Keratinocyte (primary cell): ENCODE measurements around the gene LGR6. TPM values are rescaled to one million over a fixed set of nuclear protein-coding genes. Genes with fewer than 3 reads are reported as not detected.

Experiments used
- DNase-seq: peaks from one replicate; pipeline ENCODE4 v3.0.0-alpha.2; 2011; ENCODE audit warnings: low read depth, missing footprints, low spot score
- FAIRE-seq: peaks from 2 replicates; lab custom pipeline; 2011; peaks lifted over from hg19 to GRCh38; lab: Jason Lieb, UNC
- H2AFZ ChIP-seq: 2 replicates; pipeline ENCODE4 v1.6.0; 2012; ENCODE audit warnings: low read length, control low read depth, inconsistent platforms; ENCODE audit not compliant: control insufficient read depth
- H3K27ac ChIP-seq: 2 replicates; pipeline ENCODE4 v1.5.1; 2011; ENCODE audit warnings: low read length; ENCODE audit not compliant: control insufficient read depth, insufficient read depth
- H3K27me3 ChIP-seq: 3 replicates; pipeline ENCODE4 v1.6.0; 2011; ENCODE audit warnings: low read length; ENCODE audit not compliant: control insufficient read depth, insufficient read depth; ENCODE audit errors: extremely low read depth
- H3K36me3 ChIP-seq, 2 experiments: 2 replicates in 1 of 2; 3 replicates in 1 of 2; pipeline ENCODE4 v1.5.1; 2011; ENCODE audit warnings: low read length in 2 of 2, mild to moderate bottlenecking in 1 of 2; ENCODE audit not compliant: control insufficient read depth in 2 of 2, insufficient read depth in 2 of 2; ENCODE audit errors: extremely low read depth in 1 of 2
- H3K4me1 ChIP-seq: 3 replicates; pipeline ENCODE4 v1.5.1; 2011; ENCODE audit warnings: low read length; ENCODE audit not compliant: control insufficient read depth, insufficient read depth; ENCODE audit errors: extremely low read depth
- H3K4me2 ChIP-seq: 3 replicates; pipeline ENCODE4 v1.6.0; 2011; ENCODE audit warnings: low read depth, low read length; ENCODE audit not compliant: control insufficient read depth, insufficient read depth; ENCODE audit errors: extremely low read depth
- H3K4me3 ChIP-seq, 3 experiments: fragments of 200-600 bp in 1 of 3; sonication (generic) in 1 of 3; 2 replicates in 2 of 3; 3 replicates in 1 of 3; pipeline ENCODE4 v1.5.1; 2011 to 2016; ENCODE audit warnings: low read length in 3 of 3, mild to moderate bottlenecking in 3 of 3, control low read depth in 2 of 3, inconsistent platforms in 1 of 3, low read depth in 1 of 3, mixed read lengths in 1 of 3, mixed run types in 1 of 3, moderate library complexity in 1 of 3; ENCODE audit not compliant: control insufficient read depth in 2 of 3, insufficient read depth in 2 of 3; ENCODE audit errors: extremely low read depth in 1 of 3
- H3K79me2 ChIP-seq: 2 replicates; pipeline ENCODE4 v1.6.0; 2012; ENCODE audit warnings: low read length; ENCODE audit not compliant: control insufficient read depth, insufficient read depth
- H3K9ac ChIP-seq: 3 replicates; pipeline ENCODE4 v1.6.0; 2011; ENCODE audit warnings: low read length; ENCODE audit not compliant: control insufficient read depth, insufficient read depth; ENCODE audit errors: extremely low read depth
- H3K9me1 ChIP-seq: 3 replicates; pipeline ENCODE4 v1.6.0; 2011; ENCODE audit warnings: low read length; ENCODE audit not compliant: control insufficient read depth, insufficient read depth; ENCODE audit errors: extremely low read depth
- H3K9me3 ChIP-seq: 2 replicates; pipeline ENCODE4 v1.5.1; 2012; ENCODE audit warnings: low read depth, low read length; ENCODE audit not compliant: control insufficient read depth
- H4K20me1 ChIP-seq: 3 replicates; pipeline ENCODE4 v1.6.0; 2011; ENCODE audit warnings: low read length; ENCODE audit not compliant: control insufficient read depth, insufficient read depth; ENCODE audit errors: extremely low read depth
- CTCF ChIP-seq, 3 experiments: IDR thresholded peaks in 1 of 3; conservative IDR thresholded peaks in 1 of 3; optimal IDR thresholded peaks in 1 of 3; 2 replicates in 2 of 3; 3 replicates in 1 of 3; pipeline versions ENCODE3 to v1.5.1; 2011; ENCODE audit warnings: low read length in 3 of 3, mild to moderate bottlenecking in 3 of 3, moderate library complexity in 2 of 3, control low read depth in 1 of 3, inconsistent platforms in 1 of 3; ENCODE audit not compliant: insufficient read depth in 2 of 3; ENCODE audit errors: extremely low read depth in 1 of 3
- EZH2 ChIP-seq: IDR thresholded peaks from one replicate; pipeline ENCODE4 v1.6.1; 2012; ENCODE audit warnings: inconsistent platforms, mild to moderate bottlenecking, low read length, moderate library complexity
- dilution Hi-C: fragments of 300-500 bp; cut with MboI; formaldehyde crosslinking; loops from one replicate; pipeline ENCODE4 v1.7.0; 2020; ENCODE audit warnings: low sequenced_read_pairs; ENCODE audit not compliant: extremely low pct_ligation_motif_present
- polyA plus RNA-seq, 5 experiments: library from polyadenylated mRNA; depleted of rRNA in 3 of 5; stranded (reverse) in 3 of 5; stranded (forward) in 1 of 5; unstranded in 1 of 5; fragments of >200 nt; gene quantifications; 1 replicate in 1 of 5; 2 replicates in 3 of 5; 3 replicates in 1 of 5; pipeline versions ENCODE4 v1.2.1 to v1.2.3, GENCODE V29; 2011 to 2012; ENCODE audit warnings: missing spikeins in 2 of 5, low read depth in 1 of 5, low replicate concordance in 1 of 5

Gene LGR6
- polyA plus RNA-seq, 1 donor (not counting 4 experiments of a cell fraction or from before 2014, with no cell fraction given), result 0.42 TPM

- Histone ChIP-seq H3K79me2 (no peaks in the 10 kb centered on the region), H2AFZ (no peak overlapping the region), H3K9me1 (no peaks in the 10 kb centered on the region), H3K9me3 (no peaks in the 10 kb centered on the region), H3K27me3 (no peaks in the 10 kb centered on the region), H3K4me1 (peaks cover 4% of the 10 kb centered on the region), H4K20me1 (no peaks in the 10 kb centered on the region), H3K27ac (no peak overlapping the region), H3K4me2 (no peak overlapping the region), H3K4me3 (no peak overlapping the region), H3K9ac (no peak overlapping the region), H3K36me3 (no peaks in the 10 kb centered on the region)
- DNase-seq (no peak), FAIRE-seq (no peak)
- dilution Hi-C loops, result no loop called here
- TF ChIP-seq EZH2 (no peak), CTCF (optimal IDR thresholded peaks at IDR 0.05 in 1 of 3, IDR thresholded peaks at IDR 0.05 in 1 of 3, conservative IDR thresholded peaks at IDR 0.05 in 1 of 3; ENCODE audit: extremely low read depth in 1 of 3, insufficient read depth in 2 of 3, low read length in 3 of 3) (no peak)
These were observed 43.4 kb upstream of the LGR6 start for GRCh38 chr1:202150187-202150586.

GRCh38 chr1:202150602-202151001 is 43.0 kb upstream of the LGR6 start:
- Histone ChIP-seq H3K4me3 (no peak overlapping the region), H3K9ac (no peak overlapping the region), H3K4me2 (no peak overlapping the region), H3K27ac (no peak overlapping the region), H3K79me2 (no peaks in the 10 kb centered on the region), H4K20me1 (no peaks in the 10 kb centered on the region), H3K4me1 (peaks cover under 1% of the 10 kb centered on the region), H3K9me1 (no peaks in the 10 kb centered on the region), H3K36me3 (no peaks in the 10 kb centered on the region), H3K9me3 (no peaks in the 10 kb centered on the region), H2AFZ (no peak overlapping the region), H3K27me3 (no peaks in the 10 kb centered on the region)
- no peak for DNase-seq
- FAIRE-seq, result no peak
- TF ChIP-seq EZH2, result no peak
- TF ChIP-seq CTCF (optimal IDR thresholded peaks at IDR 0.05 in 1 of 3, IDR thresholded peaks at IDR 0.05 in 1 of 3, conservative IDR thresholded peaks at IDR 0.05 in 1 of 3; ENCODE audit: extremely low read depth in 1 of 3, insufficient read depth in 2 of 3, low read length in 3 of 3), result no peak
- dilution Hi-C loops, result no loop called here
